ENCODE measurements around the gene RNF213.

RNF213 gene

GRCh38 chr17:80253631-80254395 is 6.8 kb upstream of the RNF213 start:
- Histone ChIP-seq H3K14ac (ENCODE audit: low read length) (peak overlapping the region; percentile 85), H4K8ac (ENCODE audit: low read depth, low read length) (peak overlapping the region; percentile 52), H3K18ac (ENCODE audit: low read length) (peak overlapping the region; percentile 79), H3K4ac (ENCODE audit: low read depth, low read length) (peak overlapping the region; percentile 47), H2BK120ac (ENCODE audit: insufficient read depth, low read length, poor library complexity) (peak overlapping the region; percentile 44), H3K27me3 (ENCODE audit: insufficient read depth, low read length) (no peaks in the 10 kb centered on the region), H2BK12ac (ENCODE audit: low read length) (peak overlapping the region; percentile 85), H3K36me3 (ENCODE audit: control insufficient read depth in 1 of 2, insufficient read depth in 2 of 2, low read length in 2 of 2) (peaks cover 24 to 26% of the 10 kb centered on the region in 2 experiments), H4K91ac (ENCODE audit: low read depth, low read length) (peak overlapping the region; percentile 89), H3K27ac (ENCODE audit: low read depth, low read length) (peak overlapping the region; percentile 78), H2AFZ (ENCODE audit: insufficient read depth, low read length, poor library complexity) (peak overlapping the region; percentile 7), H3K9me3 (ENCODE audit: insufficient read depth, low read depth, low read length) (no peaks in the 10 kb centered on the region), H3K23ac (ENCODE audit: low read length) (no peak overlapping the region), H3K4me1 (ENCODE audit: control insufficient read depth in 1 of 2, insufficient read depth in 2 of 2, low read length in 2 of 2) (peaks cover 12 to 13% of the 10 kb centered on the region in 2 experiments), H3K4me2 (ENCODE audit: low read length) (no peak overlapping the region), H2BK5ac (ENCODE audit: low read depth, low read length, poor library complexity) (peak overlapping the region; percentile 64), H3K79me1 (ENCODE audit: low read length) (peaks cover 13% of the 10 kb centered on the region), H3K9ac (ENCODE audit: low read length) (no peak overlapping the region), H2AK5ac (ENCODE audit: low read length) (peak overlapping the region; percentile 91), H4K12ac (ENCODE audit: low read depth, low read length) (peak overlapping the region; percentile 66), H3K4me3 (ENCODE audit: low read depth, low read length) (no peak overlapping the region), H3K79me2 (ENCODE audit: control insufficient read depth, insufficient read depth, low read length, poor library complexity) (no peaks in the 10 kb centered on the region)
- WGBS (ENCODE audit: extremely low coverage, insufficient coverage, insufficient read length), result 71% methylated on average over 1 of the region's 21 CpGs
- DNase-seq, result peak; percentile 82 to 93

DNA sequence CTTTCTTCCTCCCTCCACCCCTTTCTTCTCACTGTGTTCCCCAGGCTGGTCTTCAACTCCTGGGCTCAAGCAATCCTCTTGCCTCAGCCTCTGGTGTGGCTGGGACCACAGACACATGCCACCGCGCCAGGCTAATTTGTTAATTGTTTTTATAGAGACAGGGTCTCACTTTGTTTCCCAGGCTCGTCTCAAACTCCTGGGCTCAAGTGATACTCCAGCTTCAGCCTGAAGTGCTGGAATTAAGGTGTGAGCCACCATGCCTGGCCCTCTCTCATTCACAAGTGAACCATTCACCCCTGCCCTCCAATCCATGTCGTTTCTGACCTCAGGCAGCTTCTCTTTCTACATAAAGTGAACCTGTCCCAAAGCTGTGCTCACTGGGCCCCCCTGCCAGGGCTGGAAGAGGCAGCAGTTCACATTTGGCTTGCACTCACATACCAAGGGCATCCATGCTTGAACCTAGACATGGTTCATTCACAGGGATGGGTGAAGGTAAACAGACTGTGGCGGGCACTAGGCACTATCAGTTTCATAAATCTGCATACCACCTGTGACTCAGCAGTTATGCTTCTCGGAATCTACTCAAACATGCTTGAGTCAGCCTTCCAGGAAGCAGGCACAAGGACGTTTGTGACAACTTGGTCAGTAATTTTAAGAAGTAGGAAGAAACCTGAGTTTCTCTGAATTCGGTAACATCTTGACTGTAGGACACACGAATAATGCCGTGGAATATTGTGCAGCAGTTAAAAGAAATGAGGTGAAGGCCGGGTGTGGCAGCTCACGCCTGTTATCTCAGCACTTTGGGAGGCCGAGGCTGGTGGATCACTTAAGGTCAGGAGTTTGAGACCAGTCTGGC is 6.0 kb upstream of the RNF213 start:
- peak overlapping the region; percentile 61 for H2BK12ac ChIP-seq (ENCODE audit: low read length)
- peak overlapping the region; percentile 50 for H3K14ac ChIP-seq (ENCODE audit: low read length)
- no peaks in the 10 kb centered on the region for H3K79me2 ChIP-seq (ENCODE audit: control insufficient read depth, insufficient read depth, low read length, poor library complexity)
- H3K4ac ChIP-seq (ENCODE audit: low read depth, low read length), result peak overlapping the region; percentile 3
- H4K8ac ChIP-seq (ENCODE audit: low read depth, low read length), result peak overlapping the region; percentile 45
- DNase-seq, result peak; percentile 96 to 99
- peak overlapping the region; percentile 2 for H2AK5ac ChIP-seq (ENCODE audit: low read length)
- H3K23ac ChIP-seq (ENCODE audit: low read length), result no peak overlapping the region
- no CpG with 5 or more reads among the region's 13 CpGs for WGBS (ENCODE audit: extremely low coverage, insufficient coverage, insufficient read length)
- H2AFZ ChIP-seq (ENCODE audit: insufficient read depth, low read length, poor library complexity), result no peak overlapping the region
- H3K36me3 ChIP-seq (ENCODE audit: control insufficient read depth in 1 of 2, insufficient read depth in 2 of 2, low read length in 2 of 2), result peaks cover 18 to 19% of the 10 kb centered on the region in 2 experiments
- no peaks in the 10 kb centered on the region for H3K9me3 ChIP-seq (ENCODE audit: insufficient read depth, low read depth, low read length)
- H3K4me1 ChIP-seq (ENCODE audit: control insufficient read depth in 1 of 2, insufficient read depth in 2 of 2, low read length in 2 of 2), result peaks cover 13 to 14% of the 10 kb centered on the region in 2 experiments
- H3K27ac ChIP-seq (ENCODE audit: low read depth, low read length), result peak overlapping the region; percentile 78
- H3K79me1 ChIP-seq (ENCODE audit: low read length), result peaks cover 14% of the 10 kb centered on the region
- H4K12ac ChIP-seq (ENCODE audit: low read depth, low read length), result no peak overlapping the region
- H3K18ac ChIP-seq (ENCODE audit: low read length), result no peak overlapping the region
- H2BK120ac ChIP-seq (ENCODE audit: insufficient read depth, low read length, poor library complexity), result peak overlapping the region; percentile 44
- H3K27me3 ChIP-seq (ENCODE audit: insufficient read depth, low read length), result no peaks in the 10 kb centered on the region
- no peak overlapping the region for H3K9ac ChIP-seq (ENCODE audit: low read length)
- H3K4me2 ChIP-seq (ENCODE audit: low read length), result peak overlapping the region; percentile 26
- H2BK5ac ChIP-seq (ENCODE audit: low read depth, low read length, poor library complexity), result peak overlapping the region; percentile 63
- H3K4me3 ChIP-seq (ENCODE audit: low read depth, low read length), result no peak overlapping the region
- peak overlapping the region; percentile 89 for H4K91ac ChIP-seq (ENCODE audit: low read depth, low read length)

GRCh38 chr17:80256034-80256350 is 4.7 kb upstream of the RNF213 start:
- Histone ChIP-seq H3K27me3 (ENCODE audit: insufficient read depth, low read length) (no peaks in the 10 kb centered on the region), H2BK5ac (ENCODE audit: low read depth, low read length, poor library complexity) (no peak overlapping the region), H3K23ac (ENCODE audit: low read length) (no peak overlapping the region), H3K4me3 (ENCODE audit: low read depth, low read length) (no peak overlapping the region), H3K4ac (ENCODE audit: low read depth, low read length) (no peak overlapping the region), H2BK120ac (ENCODE audit: insufficient read depth, low read length, poor library complexity) (no peak overlapping the region), H4K8ac (ENCODE audit: low read depth, low read length) (no peak overlapping the region), H4K12ac (ENCODE audit: low read depth, low read length) (no peak overlapping the region), H2AFZ (ENCODE audit: insufficient read depth, low read length, poor library complexity) (no peak overlapping the region), H2AK5ac (ENCODE audit: low read length) (no peak overlapping the region), H3K4me1 (ENCODE audit: control insufficient read depth in 1 of 2, insufficient read depth in 2 of 2, low read length in 2 of 2) (peaks cover 17% of the 10 kb centered on the region in 2 experiments), H3K4me2 (ENCODE audit: low read length) (no peak overlapping the region), H3K9me3 (ENCODE audit: insufficient read depth, low read depth, low read length) (no peaks in the 10 kb centered on the region), H3K27ac (ENCODE audit: low read depth, low read length) (no peak overlapping the region), H3K14ac (ENCODE audit: low read length) (no peak overlapping the region), H2BK12ac (ENCODE audit: low read length) (peak overlapping the region; percentile 10), H3K9ac (ENCODE audit: low read length) (no peak overlapping the region), H3K79me1 (ENCODE audit: low read length) (peaks cover 23% of the 10 kb centered on the region), H3K18ac (ENCODE audit: low read length) (no peak overlapping the region), H3K79me2 (ENCODE audit: control insufficient read depth, insufficient read depth, low read length, poor library complexity) (peaks cover 2% of the 10 kb centered on the region), H3K36me3 (ENCODE audit: control insufficient read depth in 1 of 2, insufficient read depth in 2 of 2, low read length in 2 of 2) (peaks cover 12 to 14% of the 10 kb centered on the region in 2 experiments), H4K91ac (ENCODE audit: low read depth, low read length) (peak overlapping the region; percentile 22)
- WGBS (ENCODE audit: extremely low coverage, insufficient coverage, insufficient read length), result no CpG with 5 or more reads among the region's 5 CpGs
- DNase-seq, result no peak

DNA sequence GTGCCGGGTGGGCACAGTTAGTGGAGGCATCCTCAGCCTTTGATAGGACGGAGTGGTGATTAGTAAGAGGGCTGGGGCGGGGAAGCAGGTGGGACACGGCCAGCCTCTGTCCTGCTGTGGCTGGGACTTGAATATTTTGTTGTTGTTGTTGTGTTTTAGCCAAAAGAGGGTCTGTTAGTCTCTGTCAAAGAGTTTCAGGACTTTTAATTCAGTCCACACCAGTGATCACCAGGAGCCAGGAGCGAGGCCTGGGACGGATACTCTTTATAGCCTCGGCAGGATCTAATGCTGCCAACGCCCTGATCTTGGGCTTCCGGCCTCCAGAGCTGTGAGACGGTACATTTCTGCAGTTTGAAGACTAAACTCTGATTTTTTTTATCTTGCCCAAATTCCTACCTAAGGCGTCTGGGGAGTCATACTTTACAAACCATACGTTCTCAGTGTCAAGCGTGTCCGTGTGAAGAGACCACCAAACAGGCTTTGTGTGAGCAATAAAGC is 2.9 kb upstream of the RNF213 start:
- H3K79me1 ChIP-seq (ENCODE audit: low read length), result peaks cover 37% of the 10 kb centered on the region
- no peak overlapping the region for H4K91ac ChIP-seq (ENCODE audit: low read depth, low read length)
- no peak for DNase-seq
- H4K12ac ChIP-seq (ENCODE audit: low read depth, low read length), result no peak overlapping the region
- no peak overlapping the region for H3K4me2 ChIP-seq (ENCODE audit: low read length)
- no CpG with 5 or more reads among the region's 14 CpGs for WGBS (ENCODE audit: extremely low coverage, insufficient coverage, insufficient read length)
- peaks cover 3 to 4% of the 10 kb centered on the region in 2 experiments for H3K36me3 ChIP-seq (ENCODE audit: control insufficient read depth in 1 of 2, insufficient read depth in 2 of 2, low read length in 2 of 2)
- no peak overlapping the region for H2BK5ac ChIP-seq (ENCODE audit: low read depth, low read length, poor library complexity)
- H3K9ac ChIP-seq (ENCODE audit: low read length), result no peak overlapping the region
- peaks cover 5% of the 10 kb centered on the region for H3K79me2 ChIP-seq (ENCODE audit: control insufficient read depth, insufficient read depth, low read length, poor library complexity)
- H3K4me3 ChIP-seq (ENCODE audit: low read depth, low read length), result no peak overlapping the region
- no peaks in the 10 kb centered on the region for H3K9me3 ChIP-seq (ENCODE audit: insufficient read depth, low read depth, low read length)
- no peak overlapping the region for H2AFZ ChIP-seq (ENCODE audit: insufficient read depth, low read length, poor library complexity)
- H3K18ac ChIP-seq (ENCODE audit: low read length), result no peak overlapping the region
- no peak overlapping the region for H3K14ac ChIP-seq (ENCODE audit: low read length)
- no peak overlapping the region for H2AK5ac ChIP-seq (ENCODE audit: low read length)
- H3K27ac ChIP-seq (ENCODE audit: low read depth, low read length), result no peak overlapping the region
- H2BK120ac ChIP-seq (ENCODE audit: insufficient read depth, low read length, poor library complexity), result no peak overlapping the region
- H4K8ac ChIP-seq (ENCODE audit: low read depth, low read length), result no peak overlapping the region
- no peak overlapping the region for H2BK12ac ChIP-seq (ENCODE audit: low read length)
- peaks cover 25 to 28% of the 10 kb centered on the region in 2 experiments for H3K4me1 ChIP-seq (ENCODE audit: control insufficient read depth in 1 of 2, insufficient read depth in 2 of 2, low read length in 2 of 2)
- H3K27me3 ChIP-seq (ENCODE audit: insufficient read depth, low read length), result no peaks in the 10 kb centered on the region
- H3K23ac ChIP-seq (ENCODE audit: low read length), result no peak overlapping the region
- no peak overlapping the region for H3K4ac ChIP-seq (ENCODE audit: low read depth, low read length)
